ENCODE data around the gene ADCY2.

The ADCY2 gene

DNA sequence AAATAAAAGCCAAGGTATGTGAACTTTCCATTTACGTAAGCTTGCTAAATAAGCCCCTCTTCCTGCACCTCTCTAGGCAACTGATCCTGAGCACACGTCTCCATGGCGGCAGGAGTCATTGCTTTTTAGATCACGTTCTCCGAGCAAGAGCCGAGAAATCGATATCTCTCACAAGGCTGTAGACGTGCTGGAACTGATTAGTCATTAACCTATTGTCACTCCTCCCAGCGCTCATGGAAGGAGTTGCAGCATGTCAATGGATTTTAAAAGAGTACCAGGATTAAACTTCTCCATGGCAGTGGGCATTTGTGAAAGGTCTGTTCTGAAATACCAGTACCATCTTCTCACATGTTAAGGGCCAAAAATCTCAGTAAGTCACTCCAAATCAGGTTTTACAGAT, 4.7 kb upstream of the ADCY2 start:
- ATAC-seq (no peak), DNase-seq (no peak)
- peaks cover 11% of the 10 kb centered on the region for H3K27me3 Mint-ChIP-seq
- no peaks in the 10 kb centered on the region for H3K4me1 Mint-ChIP-seq
- H3K27ac Mint-ChIP-seq: no peak overlapping the region
- no peak overlapping the region for H3K4me3 Mint-ChIP-seq
- no peaks in the 10 kb centered on the region for H3K9me3 Mint-ChIP-seq
- H3K36me3 Mint-ChIP-seq (ENCODE audit: low read depth): no peaks in the 10 kb centered on the region

DNA sequence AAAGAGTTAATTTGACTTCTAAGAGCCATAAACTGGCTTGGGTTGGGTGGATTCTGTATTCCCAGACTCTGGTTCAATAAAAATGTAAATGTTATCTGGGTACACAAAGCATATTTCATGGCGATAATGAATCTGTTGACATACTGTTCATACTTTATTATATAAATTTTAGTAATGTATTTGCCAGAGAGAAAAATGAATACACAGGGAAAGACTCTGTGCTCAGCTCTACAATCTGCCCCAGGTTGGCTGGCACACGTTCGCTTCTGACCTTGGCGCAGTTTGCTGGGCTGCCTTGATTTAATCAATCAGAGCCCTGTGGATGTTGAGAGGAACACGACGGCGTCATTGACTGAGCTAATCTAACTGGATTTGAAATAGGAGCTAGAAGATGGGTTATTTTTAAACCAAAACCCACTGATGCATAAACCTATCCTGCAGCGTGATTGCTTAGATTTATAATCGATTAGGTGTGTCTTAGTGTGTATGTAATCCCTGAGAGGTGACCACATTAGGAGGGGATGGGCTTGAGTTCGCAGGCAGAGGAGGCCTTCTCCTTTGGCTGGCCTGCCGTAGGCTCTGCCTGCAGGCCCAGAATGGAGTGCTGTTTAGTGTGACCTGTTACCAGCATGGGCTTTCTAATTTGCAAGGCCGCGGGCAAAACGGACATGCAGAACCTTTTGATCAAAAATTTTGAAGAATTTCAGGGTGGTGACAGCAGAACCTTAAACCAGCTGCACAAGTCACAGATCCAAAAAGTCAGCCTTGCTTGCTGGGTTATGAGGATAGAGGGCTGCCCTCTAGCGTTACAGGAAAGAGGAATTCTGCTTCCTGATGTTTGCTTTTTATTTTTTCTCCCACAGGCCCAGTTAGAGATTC, 3.9 kb upstream of the ADCY2 start:
- no peak overlapping the region for H3K4me3 Mint-ChIP-seq
- no peaks in the 10 kb centered on the region for H3K9me3 Mint-ChIP-seq
- ATAC-seq: no peak
- DNase-seq: no peak
- H3K27me3 Mint-ChIP-seq: peaks cover 16% of the 10 kb centered on the region
- no peaks in the 10 kb centered on the region for H3K4me1 Mint-ChIP-seq
- H3K36me3 Mint-ChIP-seq (ENCODE audit: low read depth): no peaks in the 10 kb centered on the region
- no peak overlapping the region for H3K27ac Mint-ChIP-seq

DNA sequence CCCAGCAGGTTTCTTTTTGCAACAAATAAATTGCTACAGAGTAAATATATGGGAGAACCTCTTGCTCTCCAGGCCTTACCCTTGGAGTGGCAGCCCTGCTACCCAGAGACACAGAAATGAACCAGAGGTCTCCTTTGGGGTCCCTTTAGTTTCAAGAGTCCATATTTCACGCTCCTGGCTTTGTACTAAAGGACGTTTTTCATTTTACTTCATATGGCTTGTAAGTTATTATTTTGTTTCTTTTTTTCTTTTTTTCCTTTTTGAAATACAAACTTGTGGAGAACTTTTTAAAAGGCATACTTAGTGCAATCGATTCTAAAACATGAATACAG, 3.3 kb upstream of the ADCY2 start:
- no peak overlapping the region for H3K4me3 Mint-ChIP-seq
- H3K36me3 Mint-ChIP-seq (ENCODE audit: low read depth): no peaks in the 10 kb centered on the region
- no peaks in the 10 kb centered on the region for H3K4me1 Mint-ChIP-seq
- no peak overlapping the region for H3K27ac Mint-ChIP-seq
- ATAC-seq (no peak), DNase-seq (no peak)
- H3K27me3 Mint-ChIP-seq: peaks cover 22% of the 10 kb centered on the region
- no peaks in the 10 kb centered on the region for H3K9me3 Mint-ChIP-seq

DNA sequence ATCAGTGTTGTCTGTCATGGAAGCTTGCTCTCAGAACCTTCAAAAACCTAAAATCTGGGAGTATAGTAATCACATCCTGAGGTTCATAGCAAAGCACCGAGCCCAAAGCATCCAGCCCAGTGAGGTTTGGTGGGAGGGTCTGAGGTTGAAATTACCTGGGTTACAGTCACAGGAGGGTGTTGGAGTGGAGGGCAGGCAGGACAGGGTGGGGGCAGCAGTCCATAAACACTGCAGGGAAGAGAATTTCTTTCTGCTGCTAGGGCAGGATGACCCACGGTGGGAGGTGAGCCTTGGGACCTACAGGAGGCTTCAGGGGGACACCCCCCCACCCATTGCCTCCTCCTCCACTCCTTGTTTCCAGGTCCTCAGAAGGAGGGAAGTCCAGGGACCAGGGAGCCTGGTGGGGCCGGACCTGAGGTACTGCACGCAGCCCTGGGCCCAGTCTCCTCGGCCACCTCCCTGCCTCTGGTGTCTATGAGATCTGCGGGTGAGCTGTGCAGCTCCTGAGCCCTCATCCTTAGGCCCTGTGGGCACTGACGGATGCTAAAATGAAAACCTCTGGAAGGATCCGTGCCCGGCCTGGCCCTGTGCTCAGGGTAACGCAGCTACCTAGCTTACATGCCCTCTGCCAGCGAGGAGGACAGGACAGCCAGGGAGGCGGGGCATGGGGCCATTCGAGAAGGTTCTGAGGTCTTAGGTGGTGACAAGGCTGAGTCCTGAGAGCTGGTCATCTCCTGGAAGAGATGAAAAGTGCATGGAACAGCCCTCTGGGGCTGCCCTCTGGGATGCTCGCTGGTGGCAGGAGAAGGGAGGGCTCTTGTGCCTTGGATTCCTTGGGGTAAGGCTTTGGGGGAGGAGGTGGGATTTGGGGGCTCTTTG, 1.8 kb upstream of the ADCY2 start:
- no peak for ATAC-seq
- no peak for DNase-seq
- H3K4me3 Mint-ChIP-seq: no peak overlapping the region
- H3K36me3 Mint-ChIP-seq (ENCODE audit: low read depth): no peaks in the 10 kb centered on the region
- no peak overlapping the region for H3K27ac Mint-ChIP-seq
- no peaks in the 10 kb centered on the region for H3K9me3 Mint-ChIP-seq
- H3K27me3 Mint-ChIP-seq: peaks cover 28% of the 10 kb centered on the region
- no peaks in the 10 kb centered on the region for H3K4me1 Mint-ChIP-seq

DNA sequence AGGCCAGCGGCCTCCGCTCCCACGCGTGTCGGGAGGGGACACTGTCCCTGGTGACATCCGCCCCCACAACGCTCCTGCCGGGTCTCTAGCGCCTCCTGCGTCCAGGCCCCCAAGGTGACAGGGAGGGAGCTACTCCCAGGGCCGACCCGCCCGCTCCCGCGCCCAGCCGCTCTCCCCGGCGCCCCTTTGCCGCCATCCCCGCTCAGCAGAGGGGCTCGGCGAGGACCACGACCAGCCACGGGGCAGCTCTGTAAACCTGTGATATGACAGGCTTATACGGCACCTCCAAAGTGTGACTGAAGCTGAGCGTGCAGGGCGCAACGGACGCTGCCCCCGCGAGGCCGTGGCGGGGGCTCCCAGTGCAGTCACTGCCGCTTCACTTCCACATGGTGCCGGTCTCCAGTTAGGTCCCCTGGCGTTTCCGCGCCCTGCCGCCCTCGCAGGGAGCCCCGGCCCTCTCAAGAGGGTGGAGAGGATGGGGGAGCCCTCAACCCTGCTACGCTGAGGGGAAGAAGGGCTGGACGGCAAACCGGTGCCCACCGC, 978 bp upstream of the ADCY2 start:
- DNase-seq (no peak), ATAC-seq (peak; percentile 33)
- Mint-ChIP-seq H3K9me3 (no peaks in the 10 kb centered on the region), H3K4me3 (no peak overlapping the region), H3K4me1 (no peaks in the 10 kb centered on the region), H3K36me3 (ENCODE audit: low read depth) (no peaks in the 10 kb centered on the region), H3K27ac (no peak overlapping the region), H3K27me3 (peaks cover 28% of the 10 kb centered on the region)

DNA sequence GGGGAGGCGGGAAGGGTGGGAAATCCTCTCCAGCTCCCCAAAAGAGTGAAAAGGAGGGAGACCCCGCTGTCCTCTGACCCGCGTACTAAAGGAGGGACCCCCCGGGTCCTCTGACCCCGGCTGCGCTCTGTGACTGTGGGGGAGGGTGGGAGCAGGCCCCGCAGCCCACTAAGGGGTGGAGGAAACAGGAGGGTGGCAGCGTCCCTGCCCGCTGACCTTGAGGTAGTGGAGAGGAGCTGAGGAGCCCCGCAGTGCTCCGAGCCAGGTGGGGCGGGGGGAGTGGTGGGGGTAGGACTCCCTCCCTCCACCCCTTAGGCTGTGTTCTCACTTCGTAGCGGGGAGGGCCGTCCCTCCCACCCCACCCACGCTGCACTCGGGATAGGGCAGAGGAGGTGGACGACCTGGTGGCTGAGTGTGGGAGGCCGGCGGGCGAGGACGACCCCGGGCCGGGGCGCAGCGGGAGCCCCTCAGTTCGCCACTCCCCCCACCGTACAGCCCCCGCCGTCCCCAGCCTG, 449 bp upstream of the ADCY2 start:
- DNase-seq: no peak
- H3K36me3 Mint-ChIP-seq (ENCODE audit: low read depth): no peaks in the 10 kb centered on the region
- no peak overlapping the region for H3K27ac Mint-ChIP-seq
- no peak for ATAC-seq
- no peaks in the 10 kb centered on the region for H3K4me1 Mint-ChIP-seq
- peaks cover 28% of the 10 kb centered on the region for H3K27me3 Mint-ChIP-seq
- no peaks in the 10 kb centered on the region for H3K9me3 Mint-ChIP-seq
- H3K4me3 Mint-ChIP-seq: no peak overlapping the region

DNA sequence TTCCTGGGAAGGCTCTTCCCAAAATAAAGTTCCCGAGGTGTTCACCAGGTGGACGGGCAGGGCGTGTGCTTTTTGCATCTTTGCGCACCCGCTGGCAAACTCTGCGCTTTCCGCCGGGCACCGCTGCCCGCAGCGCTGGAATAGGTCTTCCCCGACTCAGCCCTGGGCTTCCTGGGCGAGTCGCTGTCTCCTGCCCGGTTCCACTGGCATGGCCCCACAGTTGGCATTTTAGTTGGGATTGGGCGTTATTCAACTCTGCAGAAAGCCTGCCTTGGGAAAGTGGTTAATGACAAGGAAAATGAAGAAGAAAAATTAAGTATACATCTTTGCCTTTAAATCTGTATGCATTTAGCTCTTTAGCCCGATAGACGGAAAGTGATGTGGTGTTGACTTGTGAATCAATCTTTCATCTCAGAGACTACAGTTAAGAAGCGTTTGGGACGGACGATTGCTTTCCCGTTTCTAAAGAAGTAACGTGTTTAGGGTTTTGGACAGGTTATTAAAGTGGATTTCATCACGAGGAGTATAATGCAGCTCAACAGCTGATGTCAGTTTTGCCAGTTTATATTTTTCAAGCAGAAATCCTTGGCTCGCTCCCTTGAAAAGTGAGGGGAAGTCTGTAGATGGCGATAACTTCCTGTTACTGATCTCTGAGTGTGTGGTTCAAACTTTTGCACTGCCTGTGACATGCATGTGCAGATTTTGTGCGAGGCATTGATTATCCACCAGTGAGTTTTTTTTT, 946 bp downstream of the ADCY2 start:
- Mint-ChIP-seq H3K9me3 (no peaks in the 10 kb centered on the region), H3K27me3 (peaks cover 28% of the 10 kb centered on the region), H3K4me3 (peak overlapping the region; percentile 20), H3K36me3 (ENCODE audit: low read depth) (no peaks in the 10 kb centered on the region), H3K4me1 (no peaks in the 10 kb centered on the region), H3K27ac (no peak overlapping the region)
- DNase-seq: no peak
- ATAC-seq: no peak

DNA sequence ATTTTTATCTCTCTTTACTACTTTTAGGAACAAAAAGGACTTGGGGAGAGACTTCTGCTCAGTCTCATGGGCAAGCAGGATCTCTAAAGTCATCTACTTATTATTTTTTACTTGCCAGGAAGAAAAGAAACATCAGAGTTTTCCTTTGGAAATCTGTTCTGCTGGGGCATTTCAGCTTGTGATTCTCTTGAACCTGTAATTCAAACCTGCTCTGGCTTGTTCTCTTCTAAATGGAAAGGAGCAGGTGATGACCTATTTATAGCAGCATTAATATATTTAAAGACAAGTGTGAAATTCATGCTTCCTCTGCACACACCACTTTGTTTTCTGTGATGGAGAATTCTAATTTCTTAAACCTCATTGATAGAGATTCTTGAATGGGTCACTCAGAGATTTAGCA, 2.0 kb downstream of the ADCY2 start:
- H3K4me1 Mint-ChIP-seq: no peaks in the 10 kb centered on the region
- no peak overlapping the region for H3K27ac Mint-ChIP-seq
- H3K36me3 Mint-ChIP-seq (ENCODE audit: low read depth): no peaks in the 10 kb centered on the region
- no peak for DNase-seq
- no peak for ATAC-seq
- H3K9me3 Mint-ChIP-seq: no peaks in the 10 kb centered on the region
- H3K4me3 Mint-ChIP-seq: no peak overlapping the region
- peaks cover 28% of the 10 kb centered on the region for H3K27me3 Mint-ChIP-seq

DNA sequence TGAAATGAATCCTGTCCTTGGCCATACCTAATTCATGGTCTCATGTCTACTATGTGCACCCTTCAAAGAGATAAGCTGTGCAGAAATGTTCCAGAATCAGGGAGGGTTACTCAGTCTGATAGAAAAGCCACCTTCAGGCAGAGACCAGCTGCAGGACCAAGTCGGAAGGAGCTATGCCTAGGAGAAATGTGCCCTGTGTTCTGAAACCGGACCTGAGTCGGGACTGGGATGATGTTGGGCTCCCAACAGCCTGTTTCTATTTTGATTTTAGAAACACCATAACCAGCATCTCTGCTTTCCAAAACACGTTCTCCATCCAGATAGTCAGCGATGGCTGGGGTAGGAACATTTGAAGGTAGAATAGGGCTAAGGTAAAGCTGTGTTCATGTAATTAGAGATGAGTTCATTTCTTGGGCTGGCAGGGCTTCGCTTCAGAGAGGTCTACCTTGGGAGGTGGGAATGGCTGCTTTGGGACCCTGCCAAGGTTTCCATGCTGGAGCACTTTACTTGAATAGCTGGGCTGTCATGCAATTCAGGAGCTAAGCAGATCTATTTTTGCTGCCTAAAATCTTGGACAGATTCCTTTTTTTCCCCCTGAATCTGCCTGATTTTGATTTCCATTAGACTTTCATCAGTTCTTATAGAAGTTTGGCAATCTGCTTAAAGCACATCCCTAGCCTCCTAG, 2.8 kb downstream of the ADCY2 start:
- H3K27ac Mint-ChIP-seq: no peak overlapping the region
- H3K4me1 Mint-ChIP-seq: no peaks in the 10 kb centered on the region
- H3K36me3 Mint-ChIP-seq (ENCODE audit: low read depth): no peaks in the 10 kb centered on the region
- no peak overlapping the region for H3K4me3 Mint-ChIP-seq
- no peak for DNase-seq
- ATAC-seq: no peak
- H3K27me3 Mint-ChIP-seq: peaks cover 25% of the 10 kb centered on the region
- no peaks in the 10 kb centered on the region for H3K9me3 Mint-ChIP-seq

DNA sequence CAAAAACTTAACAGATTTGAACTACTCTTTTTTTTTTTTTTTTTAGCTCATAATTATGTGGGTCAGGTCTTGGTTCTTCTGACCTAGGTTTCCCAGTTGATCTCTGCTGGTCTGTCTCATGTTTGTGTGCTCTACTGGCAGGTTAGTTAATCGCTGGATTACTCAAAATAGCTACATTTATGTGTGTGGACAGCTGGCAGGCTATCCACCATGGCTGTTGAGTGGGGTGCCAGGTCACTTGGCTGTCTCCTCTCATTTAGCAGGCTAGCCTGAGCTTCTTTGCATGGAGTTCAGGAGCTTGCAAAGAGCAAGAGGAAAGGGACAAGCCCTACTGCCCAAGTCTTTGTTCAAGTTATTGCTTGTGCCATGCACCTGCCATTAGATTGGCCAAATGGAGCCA, 9.3 kb downstream of the ADCY2 start:
- H3K9me3 Mint-ChIP-seq: peaks cover 5% of the 10 kb centered on the region
- ATAC-seq (no peak), DNase-seq (no peak)
- H3K4me3 Mint-ChIP-seq: no peak overlapping the region
- H3K27me3 Mint-ChIP-seq: no peaks in the 10 kb centered on the region
- H3K36me3 Mint-ChIP-seq (ENCODE audit: low read depth): no peaks in the 10 kb centered on the region
- no peak overlapping the region for H3K27ac Mint-ChIP-seq
- no peaks in the 10 kb centered on the region for H3K4me1 Mint-ChIP-seq

DNA sequence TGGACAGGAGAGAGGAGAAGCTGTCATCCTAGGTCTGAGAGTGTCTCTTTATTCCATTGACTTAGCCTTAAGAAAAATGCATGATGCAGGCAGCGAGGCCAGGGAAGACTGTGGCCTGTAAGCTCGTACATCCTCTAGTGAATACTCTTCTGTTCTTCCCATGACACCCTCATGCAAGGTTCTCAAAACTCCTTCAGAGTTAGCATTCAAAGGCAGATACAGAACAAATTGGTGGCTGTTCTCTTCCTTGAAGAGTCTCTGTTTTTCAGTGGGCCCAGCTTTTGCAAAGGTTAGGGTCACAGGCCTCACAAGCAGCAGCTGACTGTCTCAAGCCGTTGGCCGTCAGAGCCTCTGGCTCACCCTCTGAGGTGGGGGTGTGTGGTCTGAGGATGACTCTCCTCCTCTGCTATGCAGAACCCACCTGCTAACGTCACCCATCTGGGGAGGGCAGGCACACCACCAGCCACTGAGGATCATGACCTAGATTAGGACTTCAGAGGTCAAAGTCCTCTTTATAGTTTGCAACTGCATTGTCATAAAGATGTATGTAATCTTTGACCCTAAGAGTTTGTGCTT, 15.1 kb downstream of the ADCY2 start:
- Mint-ChIP-seq H3K9me3 (no peaks in the 10 kb centered on the region), H3K27ac (no peak overlapping the region), H3K4me1 (no peaks in the 10 kb centered on the region), H3K4me3 (no peak overlapping the region), H3K27me3 (no peaks in the 10 kb centered on the region), H3K36me3 (ENCODE audit: low read depth) (no peaks in the 10 kb centered on the region)
- ATAC-seq (no peak), DNase-seq (no peak)

DNA sequence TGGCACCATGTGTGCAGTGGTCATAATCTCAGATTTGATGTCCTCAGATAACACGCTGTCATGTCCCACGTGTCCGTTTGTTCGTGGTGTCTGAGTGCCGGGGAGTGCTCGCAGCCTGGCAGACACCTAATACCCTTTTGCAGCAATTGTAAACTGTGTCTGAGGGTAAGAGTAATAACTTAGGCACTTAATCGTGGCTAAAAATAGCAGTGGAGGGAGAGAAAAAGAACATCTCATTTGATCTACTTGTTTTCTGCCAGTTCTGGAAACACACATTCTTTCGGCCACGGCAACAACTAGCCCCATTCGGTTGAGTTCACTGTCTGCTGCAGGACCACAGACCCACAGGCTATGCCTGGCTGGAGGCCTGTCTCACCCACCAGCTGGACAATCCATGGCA, 16.5 kb downstream of the ADCY2 start:
- DNase-seq: no peak
- Mint-ChIP-seq H3K27ac (no peak overlapping the region), H3K9me3 (no peaks in the 10 kb centered on the region), H3K4me1 (no peaks in the 10 kb centered on the region), H3K4me3 (no peak overlapping the region), H3K27me3 (no peaks in the 10 kb centered on the region), H3K36me3 (ENCODE audit: low read depth) (no peaks in the 10 kb centered on the region)
- no peak for ATAC-seq

DNA sequence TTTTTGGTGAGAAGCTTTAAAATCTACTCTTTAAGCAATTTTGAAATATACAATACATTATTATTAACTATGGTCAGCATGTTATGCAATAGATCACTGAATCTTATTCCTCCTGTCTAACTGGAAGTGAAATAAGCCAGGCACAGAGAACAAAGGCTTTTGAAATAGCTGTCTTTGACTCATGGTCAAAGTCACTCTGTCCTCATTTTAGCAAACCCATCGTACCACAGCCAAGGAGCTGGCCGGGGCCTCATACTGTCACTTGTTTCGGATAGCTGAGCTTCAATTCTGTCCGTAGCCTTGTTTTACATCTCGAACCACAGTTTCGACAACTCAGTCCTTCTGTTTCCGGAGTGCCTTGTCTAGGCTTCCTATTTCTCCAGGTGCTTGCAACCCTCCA, 19.2 kb downstream of the ADCY2 start:
- ATAC-seq (no peak), DNase-seq (no peak)
- no peaks in the 10 kb centered on the region for H3K27me3 Mint-ChIP-seq
- no peaks in the 10 kb centered on the region for H3K4me1 Mint-ChIP-seq
- H3K36me3 Mint-ChIP-seq (ENCODE audit: low read depth): no peaks in the 10 kb centered on the region
- no peak overlapping the region for H3K4me3 Mint-ChIP-seq
- no peak overlapping the region for H3K27ac Mint-ChIP-seq
- no peaks in the 10 kb centered on the region for H3K9me3 Mint-ChIP-seq
